Astrocyte of the hippocampus (primary cell): ENCODE data around the gene SCTR.

Source experiments
- DNase-seq: peaks from one replicate; pipeline ENCODE4 v3.0.0; 2011; ENCODE audit warnings: low read depth, low spot score

Gene SCTR

GRCh38 chr2:119475225-119475856, 48.9 kb downstream of the SCTR start:
- DNase-seq = no peak

GRCh38 chr2:119474371-119475224, 49.7 kb downstream of the SCTR start:
- no peak for DNase-seq

DNA sequence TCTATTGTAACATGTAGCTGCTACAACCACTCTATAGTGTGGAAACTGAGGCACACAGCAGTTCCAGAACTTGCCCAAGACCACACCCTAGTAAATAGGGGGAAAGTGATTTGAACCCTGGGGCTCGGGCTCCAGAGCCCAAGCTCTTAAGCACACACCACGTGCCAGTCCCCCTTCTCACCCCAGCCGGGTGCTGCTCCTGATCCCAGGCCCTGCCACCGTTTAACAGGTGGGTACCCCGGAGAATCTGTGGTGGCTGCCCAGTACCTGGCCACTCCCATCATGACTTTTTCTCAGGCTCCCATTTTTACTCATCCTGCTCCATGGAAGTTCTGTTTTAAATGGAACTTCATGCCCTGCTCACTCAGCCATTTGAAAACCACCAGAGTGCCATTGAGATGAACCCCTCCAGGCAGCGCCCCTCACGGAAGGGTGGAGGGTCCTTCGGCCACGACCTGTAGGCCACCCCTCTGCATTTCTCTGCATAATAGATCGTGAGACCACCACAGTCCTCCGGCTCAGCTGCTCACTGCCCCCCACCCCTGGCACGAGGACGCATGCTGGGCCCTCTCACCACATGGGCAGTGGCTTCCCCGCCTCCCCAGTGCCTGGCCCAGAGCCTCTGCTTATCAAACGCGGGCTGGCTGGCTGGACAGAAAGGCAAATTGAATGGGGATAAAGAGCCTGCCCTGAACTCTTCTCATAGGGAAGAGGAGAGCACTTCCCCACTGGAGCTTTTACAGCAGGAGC, 50.5 kb downstream of the SCTR start:
- no peak for DNase-seq

- DNase-seq = no peak
These were observed 51.5 kb downstream of the SCTR start for GRCh38 chr2:119472749-119473148.

- no peak for DNase-seq
These were observed 54.5 kb downstream of the SCTR start for GRCh38 chr2:119469661-119470297.

GRCh38 chr2:119469131-119469530, 55.2 kb downstream of the SCTR start:
- no peak for DNase-seq

- peak; percentile 72 for DNase-seq
These were observed 55.9 kb downstream of the SCTR start for GRCh38 chr2:119468154-119468955.

GRCh38 chr2:119466373-119466772, 57.9 kb downstream of the SCTR start:
- DNase-seq = no peak

GRCh38 chr2:119465687-119466086, 58.6 kb downstream of the SCTR start:
- DNase-seq = no peak

- DNase-seq = no peak
These were observed 59.3 kb downstream of the SCTR start for GRCh38 chr2:119464981-119465380.

GRCh38 chr2:119463990-119464389, 60.3 kb downstream of the SCTR start:
- no peak for DNase-seq

DNA sequence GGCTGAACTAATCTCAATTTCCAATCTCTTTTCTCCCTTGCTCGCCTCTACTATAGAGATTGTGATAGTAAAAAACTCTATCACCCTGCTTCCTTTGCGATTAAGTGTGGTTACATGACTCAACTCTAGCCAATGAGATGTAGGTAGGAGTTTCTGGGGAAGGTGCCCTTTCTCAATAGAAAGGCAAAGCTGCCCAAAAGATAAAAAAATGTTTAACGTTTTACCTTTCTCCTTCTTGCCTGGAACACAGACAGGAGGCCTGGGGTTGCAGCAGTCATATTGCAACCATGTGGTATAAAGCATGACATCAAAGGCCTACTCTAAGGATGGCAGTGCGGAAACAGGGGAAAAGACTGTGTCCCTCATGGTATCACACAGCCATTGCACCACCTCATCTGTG, 61.1 kb downstream of the SCTR start:
- DNase-seq = no peak

DNA sequence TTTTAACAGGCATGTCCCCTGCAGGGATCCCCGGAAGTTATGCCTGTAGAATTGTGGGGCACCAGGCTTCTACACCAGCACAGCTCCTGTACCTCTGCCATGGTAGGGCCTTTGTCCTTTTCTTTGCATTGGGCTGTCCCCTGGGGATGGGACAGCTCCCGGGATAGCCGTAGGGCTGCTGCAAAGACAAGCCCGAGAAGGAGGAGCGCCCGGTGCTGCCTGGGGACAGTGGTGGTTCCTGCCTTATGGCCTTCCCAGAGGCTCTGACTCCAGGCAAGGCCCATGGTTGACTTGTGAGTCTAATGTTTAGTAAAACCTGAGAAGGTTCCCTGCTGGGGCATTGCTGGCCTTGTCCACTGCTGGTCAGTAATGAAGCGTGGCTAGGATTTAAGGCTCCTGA, 61.7 kb downstream of the SCTR start:
- DNase-seq = no peak

GRCh38 chr2:119461811-119462210, 62.5 kb downstream of the SCTR start:
- DNase-seq = no peak

- DNase-seq = no peak
These were observed 64.2 kb downstream of the SCTR start for GRCh38 chr2:119460076-119460475.

DNA sequence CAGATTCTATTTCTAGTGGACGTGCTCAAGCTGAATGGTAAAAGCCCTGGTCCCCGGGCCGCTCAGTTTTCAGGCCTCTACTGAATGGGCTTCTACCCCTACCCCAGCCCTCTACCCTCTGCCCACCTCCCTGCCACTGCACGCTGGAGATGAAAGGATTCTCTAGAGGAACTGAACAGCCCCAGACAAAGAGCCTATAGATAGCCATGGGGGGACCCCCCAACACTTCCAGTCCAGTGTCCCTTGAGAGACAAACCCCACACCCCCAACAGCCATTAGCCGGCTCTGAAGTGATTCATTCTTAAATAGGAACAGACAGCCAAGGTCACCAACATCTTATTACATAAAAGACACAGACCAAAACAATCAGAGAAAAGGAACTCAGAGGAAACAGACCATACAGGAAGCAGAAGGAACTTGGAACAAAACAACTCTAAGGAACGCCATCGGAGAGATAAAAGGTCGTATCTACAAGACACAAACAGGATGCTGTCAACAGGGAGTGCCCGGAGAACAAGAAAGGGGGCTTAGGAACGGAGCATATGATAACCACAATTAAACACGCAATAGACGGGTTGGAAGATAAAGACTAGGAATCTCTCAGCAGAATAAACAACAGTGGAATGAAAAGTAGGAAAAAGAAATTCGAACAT, 69.1 kb downstream of the SCTR start:
- DNase-seq = no peak

GRCh38 chr2:119453972-119454593, 70.2 kb downstream of the SCTR start:
- no peak for DNase-seq

GRCh38 chr2:119451336-119452050, 72.8 kb downstream of the SCTR start:
- no peak for DNase-seq

GRCh38 chr2:119449521-119449920, 74.8 kb downstream of the SCTR start:
- peak; percentile 46 for DNase-seq
